GM12878 (cell line): ENCODE data around the gene ARHGAP36. TPM values are rescaled to one million over a fixed set of nuclear protein-coding genes. Genes with fewer than 3 reads are reported as not detected.

Source experiments
- ATAC-seq: fragments of 200-7000 bp; cut with Tn5 transposase; 3 replicates; pipeline ENCODE4 v1.9.1; 2020; ENCODE audit warnings: mild to moderate bottlenecking, moderate library complexity
- BruUV-seq: library from RNA; stranded (reverse); fragments of 400-500 nt; replicated peaks from 2 replicates; lab custom pipeline; 2021; lab: Mats Ljungman, UMichigan
- CTCF ChIA-PET: fragments of 300-600 bp; sonication (Branson Sonifier 250); formaldehyde crosslinking; extraction: SDS; loops from one replicate; lab custom pipeline; 2021; ENCODE audit warnings: inconsistent platforms; lab: Yijun Ruan, JAX
- POLR2A ChIA-PET: fragments of 350-600 bp; formaldehyde crosslinking; extraction: SDS; loops from one replicate; lab custom pipeline; 2021; ENCODE audit warnings: inconsistent platforms; lab: Charles Lee
- RAD21 ChIA-PET: fragments of 300-600 bp; sonication (Branson Sonifier 250); formaldehyde crosslinking; loops from one replicate; lab custom pipeline; 2023; ENCODE audit warnings: antibody characterized with exemption; ENCODE audit not compliant: unreplicated experiment; lab: Charles Lee
- SMC1A ChIA-PET: fragments of 300-600 bp; sonication (Branson Sonifier 250); formaldehyde crosslinking; loops from one replicate; lab custom pipeline; 2023; ENCODE audit not compliant: unreplicated experiment, uncharacterized antibody; lab: Charles Lee
- DNase-seq: peaks from one replicate; pipeline ENCODE4 v3.0.0-alpha.2; 2011; ENCODE audit warnings: low read depth, low spot score
- FAIRE-seq: peaks from 3 replicates; lab custom pipeline; 2011; peaks lifted over from hg19 to GRCh38; lab: Jason Lieb, UNC
- H2AFZ ChIP-seq: 2 replicates; pipeline ENCODE4 v1.6.0; 2011; ENCODE audit warnings: low read depth, low read length, control low read depth; ENCODE audit not compliant: control insufficient read depth
- H3K27ac ChIP-seq: 2 replicates; pipeline ENCODE4 v1.5.1; 2011; ENCODE audit warnings: control low read depth; ENCODE audit not compliant: control insufficient read depth, insufficient read depth
- H3K27me3 ChIP-seq, 2 experiments: replicated peaks in 1 of 2; 2 replicates each; pipeline versions ENCODE4 v1.6.0 to v1.6.1; 2011; ENCODE audit warnings: low read length in 1 of 2; ENCODE audit not compliant: control insufficient read depth in 2 of 2, insufficient read depth in 2 of 2
- H3K36me3 ChIP-seq, 2 experiments: 2 replicates each; pipeline ENCODE4 v1.5.1; 2011; ENCODE audit warnings: low read length in 1 of 2; ENCODE audit not compliant: control insufficient read depth in 2 of 2, insufficient read depth in 2 of 2
- H3K4me1 ChIP-seq: 2 replicates; pipeline ENCODE4 v1.6.1; 2011; ENCODE audit warnings: mild to moderate bottlenecking, low read length, moderate library complexity, mixed read lengths; ENCODE audit not compliant: control insufficient read depth, insufficient read depth
- H3K4me2 ChIP-seq: 2 replicates; pipeline ENCODE4 v1.6.0; 2011; ENCODE audit warnings: control low read depth; ENCODE audit not compliant: control insufficient read depth, insufficient read depth
- H3K4me3 ChIP-seq: fragments of 200-600 bp; sonication (generic); 2 replicates; pipeline ENCODE4 v1.5.1; 2016
- H3K79me2 ChIP-seq: 2 replicates; pipeline ENCODE4 v1.6.0; 2011; ENCODE audit warnings: low read length; ENCODE audit not compliant: control insufficient read depth, insufficient read depth
- H3K9ac ChIP-seq: 2 replicates; pipeline ENCODE4 v1.8.0; 2011; ENCODE audit warnings: low read length, control low read depth, mixed read lengths; ENCODE audit not compliant: control insufficient read depth, insufficient read depth
- H3K9me3 ChIP-seq: replicated peaks from 3 replicates; pipeline ENCODE4 v1.5.1; 2011; ENCODE audit warnings: mild to moderate bottlenecking, low read length; ENCODE audit not compliant: control insufficient read depth, insufficient read depth
- H4K20me1 ChIP-seq: 2 replicates; pipeline ENCODE4 v1.6.0; 2011; ENCODE audit not compliant: control insufficient read depth, insufficient read depth
- BACH1 ChIP-seq: fragments of 450-650 bp; IDR thresholded peaks from 2 replicates; pipeline ENCODE4 v1.6.1; 2017; ENCODE audit warnings: mild to moderate bottlenecking, borderline replicate concordance
- CEBPB ChIP-seq, 2 experiments: fragments of 150-350 bp in 1 of 2; IDR thresholded peaks; 2 replicates each; pipeline ENCODE4 v1.6.1; 2012 to 2014; ENCODE audit warnings: low read depth in 2 of 2, low read length in 2 of 2, borderline replicate concordance in 1 of 2, inconsistent platforms in 1 of 2
- DPF2 ChIP-seq: fragments of 450-650 bp; IDR thresholded peaks from 2 replicates; pipeline ENCODE4 v1.6.1; 2017; ENCODE audit warnings: mild to moderate bottlenecking
- HDAC2 ChIP-seq: fragments of 200-600 bp; sonication (generic); IDR thresholded peaks from 2 replicates; pipeline ENCODE4 v1.6.1; 2017
- JUNB ChIP-seq: IDR thresholded peaks from 2 replicates; pipeline ENCODE4 v1.6.1; 2016; ENCODE audit warnings: antibody characterized with exemption, mild to moderate bottlenecking
- KAT2A ChIP-seq: conservative IDR thresholded peaks from 2 replicates; pipeline ENCODE4 v1.6.1; 2011; ENCODE audit warnings: low read depth, low read length; ENCODE audit not compliant: control insufficient read depth
- RELA ChIP-seq: fragments of 450-650 bp; IDR thresholded peaks from 2 replicates; pipeline ENCODE4 v1.8.0; 2014; ENCODE audit warnings: borderline replicate concordance; ENCODE audit not compliant: partially characterized antibody
- STAT1 ChIP-seq: fragments of 450-650 bp; conservative IDR thresholded peaks from 2 replicates; pipeline ENCODE4 v1.6.1; 2014; ENCODE audit warnings: antibody characterized with exemption, mild to moderate bottlenecking
- ZNF622 ChIP-seq: fragments of 450-650 bp; IDR thresholded peaks from 2 replicates; pipeline ENCODE4 v1.6.1; 2017; ENCODE audit warnings: mild to moderate bottlenecking, inconsistent platforms
- ZSCAN29 ChIP-seq: fragments of 450-650 bp; IDR thresholded peaks from 2 replicates; pipeline ENCODE4 v1.6.1; 2017; ENCODE audit warnings: mild to moderate bottlenecking, moderate library complexity
- WGBS: methylation state at CpG from one replicate; pipeline ENCODE4 v1.1.6; 2016; ENCODE audit warnings: low lambda C conversion rate; ENCODE audit not compliant: insufficient replicate concordance, insufficient coverage; ENCODE audit errors: missing lambda C conversion rate; 5-methylcytosine and 5-hydroxymethylcytosine counted together
- in situ Hi-C: fragments of 300-500 bp; cut with MboI; formaldehyde crosslinking; loops from 9 replicates; pipeline ENCODE4 v1.14.3; 2018; ENCODE audit warnings: mixed read lengths
- intact Hi-C: fragments of 100-400 bp; cut with micrococcal nuclease; formaldehyde crosslinking; loops from one replicate; pipeline ENCODE4 v1.14.2; 2022; ENCODE audit not compliant: unreplicated experiment
- polyA plus RNA-seq, 11 experiments: library from polyadenylated mRNA; depleted of rRNA in 4 of 11; unstranded in 6 of 11; stranded (reverse) in 5 of 11; fragments of >200 nt; fragmentation: Nextera tagmentation in 4 of 11; fragmentation: Illumina TruSeq in 1 of 11; extraction: Ambion mirVana in 4 of 11; extraction: Trizol in 1 of 11; gene quantifications; 1 replicate in 1 of 11; 2 replicates in 10 of 11; pipeline versions ENCODE4 v1.2.1 to v1.2.3, GENCODE V29; 2011 to 2016; ENCODE audit warnings: inconsistent platforms in 2 of 11, missing spikeins in 2 of 11, low read depth in 1 of 11
- total RNA-seq, 4 experiments: library from RNA; depleted of rRNA in 3 of 4; stranded (reverse); fragments of >200 nt in 3 of 4; fragmentation: Illumina TruSeq in 1 of 4; extraction: Trizol in 1 of 4; gene quantifications; 2 replicates each; pipeline versions ENCODE4 v1.2.1 to v1.2.3, GENCODE V29; 2013 to 2021
- TF ChIP-seq, protein P1 (sequence below): fragments of 450-650 bp; IDR thresholded peaks from 2 replicates; pipeline ENCODE4 v1.6.1; 2016; ENCODE audit warnings: mild to moderate bottlenecking
- TF ChIP-seq, protein P2 (sequence below): IDR thresholded peaks from 2 replicates; pipeline ENCODE4 v1.6.1; 2011; ENCODE audit warnings: mild to moderate bottlenecking, low read depth, low read length, moderate library complexity; ENCODE audit not compliant: insufficient replicate concordance
- TF ChIP-seq, protein P3 (sequence below): fragments of 450-650 bp; formaldehyde crosslinking; IDR thresholded peaks from 2 replicates; pipeline ENCODE4 v1.5.0; 2022; ENCODE audit warnings: mild to moderate bottlenecking, missing genetic modification characterization
- TF ChIP-seq, protein P4 (sequence below): fragments of 450-650 bp; IDR thresholded peaks from 2 replicates; pipeline ENCODE4 v1.6.1; 2016; ENCODE audit warnings: mild to moderate bottlenecking, moderate library complexity, borderline replicate concordance

Gene ARHGAP36
- total and polyA plus RNA-seq, 10 of the 15 experiments (the other 5 are each of a cell fraction or from before 2014, with no cell fraction given) = not detected

DNA sequence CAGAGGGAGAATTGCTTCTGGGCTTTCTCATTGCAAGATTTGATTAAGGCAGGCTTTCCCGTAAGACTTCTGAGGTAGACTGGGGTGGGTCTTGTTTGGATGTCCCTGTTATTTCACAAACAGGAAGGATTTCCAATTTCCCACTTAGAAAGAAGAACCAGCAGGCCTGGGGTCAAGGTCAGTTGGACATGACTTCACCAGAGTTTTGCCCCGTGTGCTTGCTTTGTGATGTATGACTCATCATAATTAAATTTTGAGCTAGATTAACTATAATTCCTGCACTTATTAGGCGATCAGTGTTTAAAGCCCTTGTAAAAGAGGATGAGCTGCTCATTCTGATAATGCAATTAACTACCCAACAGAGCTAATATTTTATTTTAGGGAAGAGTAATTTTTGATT lies 32.8 kb upstream of the ARHGAP36 start:
- POLR2A ChIA-PET = no interaction called here
- Histone ChIP-seq H3K27ac (no peak overlapping the region), H3K36me3 (no peaks in the 10 kb centered on the region), H3K4me1 (no peaks in the 10 kb centered on the region), H3K4me2 (no peak overlapping the region), H2AFZ (no peak overlapping the region), H3K9ac (no peak overlapping the region), H3K9me3 (no peaks in the 10 kb centered on the region), H4K20me1 (no peaks in the 10 kb centered on the region), H3K79me2 (no peaks in the 10 kb centered on the region), H3K4me3 (no peak overlapping the region), H3K27me3 (no peaks in the 10 kb centered on the region; a peak in 1 of 4 replicates)
- intact Hi-C loops = no loop called here
- CTCF ChIA-PET = no interaction called here
- SMC1A ChIA-PET = no interaction called here
- RAD21 ChIA-PET = no interaction called here
- in situ Hi-C loops = no loop called here
- WGBS = 21% methylated on average over 3 of the region's 3 CpGs
- TF ChIP-seq CEBPB (IDR thresholded peaks at IDR 0.05; ENCODE audit: borderline replicate concordance in 1 of 2, low read depth in 2 of 2, low read length in 2 of 2) (no peak), STAT1 (no peak), BACH1 (no peak), KAT2A (no peak), ZSCAN29 (no peak), JUNB (no peak), RELA (no peak), DPF2 (no peak), ZNF622 (no peak), HDAC2 (no peak)
- TF ChIP-seq, protein P1, sequence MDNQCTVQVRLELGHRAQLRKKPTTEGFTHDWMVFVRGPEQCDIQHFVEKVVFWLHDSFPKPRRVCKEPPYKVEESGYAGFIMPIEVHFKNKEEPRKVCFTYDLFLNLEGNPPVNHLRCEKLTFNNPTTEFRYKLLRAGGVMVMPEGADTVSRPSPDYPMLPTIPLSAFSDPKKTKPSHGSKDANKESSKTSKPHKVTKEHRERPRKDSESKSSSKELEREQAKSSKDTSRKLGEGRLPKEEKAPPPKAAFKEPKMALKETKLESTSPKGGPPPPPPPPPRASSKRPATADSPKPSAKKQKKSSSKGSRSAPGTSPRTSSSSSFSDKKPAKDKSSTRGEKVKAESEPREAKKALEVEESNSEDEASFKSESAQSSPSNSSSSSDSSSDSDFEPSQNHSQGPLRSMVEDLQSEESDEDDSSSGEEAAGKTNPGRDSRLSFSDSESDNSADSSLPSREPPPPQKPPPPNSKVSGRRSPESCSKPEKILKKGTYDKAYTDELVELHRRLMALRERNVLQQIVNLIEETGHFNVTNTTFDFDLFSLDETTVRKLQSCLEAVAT = no peak
- TF ChIP-seq, protein P2, sequence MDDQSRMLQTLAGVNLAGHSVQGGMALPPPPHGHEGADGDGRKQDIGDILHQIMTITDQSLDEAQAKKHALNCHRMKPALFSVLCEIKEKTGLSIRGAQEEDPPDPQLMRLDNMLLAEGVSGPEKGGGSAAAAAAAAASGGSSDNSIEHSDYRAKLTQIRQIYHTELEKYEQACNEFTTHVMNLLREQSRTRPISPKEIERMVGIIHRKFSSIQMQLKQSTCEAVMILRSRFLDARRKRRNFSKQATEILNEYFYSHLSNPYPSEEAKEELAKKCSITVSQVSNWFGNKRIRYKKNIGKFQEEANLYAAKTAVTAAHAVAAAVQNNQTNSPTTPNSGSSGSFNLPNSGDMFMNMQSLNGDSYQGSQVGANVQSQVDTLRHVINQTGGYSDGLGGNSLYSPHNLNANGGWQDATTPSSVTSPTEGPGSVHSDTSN = no peak
- TF ChIP-seq, protein P3, sequence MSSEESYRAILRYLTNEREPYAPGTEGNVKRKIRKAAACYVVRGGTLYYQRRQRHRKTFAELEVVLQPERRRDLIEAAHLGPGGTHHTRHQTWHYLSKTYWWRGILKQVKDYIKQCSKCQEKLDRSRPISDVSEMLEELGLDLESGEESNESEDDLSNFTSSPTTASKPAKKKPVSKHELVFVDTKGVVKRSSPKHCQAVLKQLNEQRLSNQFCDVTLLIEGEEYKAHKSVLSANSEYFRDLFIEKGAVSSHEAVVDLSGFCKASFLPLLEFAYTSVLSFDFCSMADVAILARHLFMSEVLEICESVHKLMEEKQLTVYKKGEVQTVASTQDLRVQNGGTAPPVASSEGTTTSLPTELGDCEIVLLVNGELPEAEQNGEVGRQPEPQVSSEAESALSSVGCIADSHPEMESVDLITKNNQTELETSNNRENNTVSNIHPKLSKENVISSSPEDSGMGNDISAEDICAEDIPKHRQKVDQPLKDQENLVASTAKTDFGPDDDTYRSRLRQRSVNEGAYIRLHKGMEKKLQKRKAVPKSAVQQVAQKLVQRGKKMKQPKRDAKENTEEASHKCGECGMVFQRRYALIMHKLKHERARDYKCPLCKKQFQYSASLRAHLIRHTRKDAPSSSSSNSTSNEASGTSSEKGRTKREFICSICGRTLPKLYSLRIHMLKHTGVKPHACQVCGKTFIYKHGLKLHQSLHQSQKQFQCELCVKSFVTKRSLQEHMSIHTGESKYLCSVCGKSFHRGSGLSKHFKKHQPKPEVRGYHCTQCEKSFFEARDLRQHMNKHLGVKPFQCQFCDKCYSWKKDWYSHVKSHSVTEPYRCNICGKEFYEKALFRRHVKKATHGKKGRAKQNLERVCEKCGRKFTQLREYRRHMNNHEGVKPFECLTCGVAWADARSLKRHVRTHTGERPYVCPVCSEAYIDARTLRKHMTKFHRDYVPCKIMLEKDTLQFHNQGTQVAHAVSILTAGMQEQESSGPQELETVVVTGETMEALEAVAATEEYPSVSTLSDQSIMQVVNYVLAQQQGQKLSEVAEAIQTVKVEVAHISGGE = no peak
- TF ChIP-seq, protein P4, sequence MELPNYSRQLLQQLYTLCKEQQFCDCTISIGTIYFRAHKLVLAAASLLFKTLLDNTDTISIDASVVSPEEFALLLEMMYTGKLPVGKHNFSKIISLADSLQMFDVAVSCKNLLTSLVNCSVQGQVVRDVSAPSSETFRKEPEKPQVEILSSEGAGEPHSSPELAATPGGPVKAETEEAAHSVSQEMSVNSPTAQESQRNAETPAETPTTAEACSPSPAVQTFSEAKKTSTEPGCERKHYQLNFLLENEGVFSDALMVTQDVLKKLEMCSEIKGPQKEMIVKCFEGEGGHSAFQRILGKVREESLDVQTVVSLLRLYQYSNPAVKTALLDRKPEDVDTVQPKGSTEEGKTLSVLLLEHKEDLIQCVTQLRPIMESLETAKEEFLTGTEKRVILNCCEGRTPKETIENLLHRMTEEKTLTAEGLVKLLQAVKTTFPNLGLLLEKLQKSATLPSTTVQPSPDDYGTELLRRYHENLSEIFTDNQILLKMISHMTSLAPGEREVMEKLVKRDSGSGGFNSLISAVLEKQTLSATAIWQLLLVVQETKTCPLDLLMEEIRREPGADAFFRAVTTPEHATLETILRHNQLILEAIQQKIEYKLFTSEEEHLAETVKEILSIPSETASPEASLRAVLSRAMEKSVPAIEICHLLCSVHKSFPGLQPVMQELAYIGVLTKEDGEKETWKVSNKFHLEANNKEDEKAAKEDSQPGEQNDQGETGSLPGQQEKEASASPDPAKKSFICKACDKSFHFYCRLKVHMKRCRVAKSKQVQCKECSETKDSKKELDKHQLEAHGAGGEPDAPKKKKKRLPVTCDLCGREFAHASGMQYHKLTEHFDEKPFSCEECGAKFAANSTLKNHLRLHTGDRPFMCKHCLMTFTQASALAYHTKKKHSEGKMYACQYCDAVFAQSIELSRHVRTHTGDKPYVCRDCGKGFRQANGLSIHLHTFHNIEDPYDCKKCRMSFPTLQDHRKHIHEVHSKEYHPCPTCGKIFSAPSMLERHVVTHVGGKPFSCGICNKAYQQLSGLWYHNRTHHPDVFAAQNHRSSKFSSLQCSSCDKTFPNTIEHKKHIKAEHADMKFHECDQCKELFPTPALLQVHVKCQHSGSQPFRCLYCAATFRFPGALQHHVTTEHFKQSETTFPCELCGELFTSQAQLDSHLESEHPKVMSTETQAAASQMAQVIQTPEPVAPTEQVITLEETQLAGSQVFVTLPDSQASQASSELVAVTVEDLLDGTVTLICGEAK = no peak
- no TSS peak for BruUV-seq
- FAIRE-seq (no peak), DNase-seq (no peak), ATAC-seq (no peak)
